ENCODE data around the gene TMEM94. TPM values are rescaled to one million over a fixed set of nuclear protein-coding genes. Genes with fewer than 3 reads are reported as not detected.

Gene TMEM94
- total RNA-seq, 1 experiment from 2014 or later, result 61.4 TPM

DNA sequence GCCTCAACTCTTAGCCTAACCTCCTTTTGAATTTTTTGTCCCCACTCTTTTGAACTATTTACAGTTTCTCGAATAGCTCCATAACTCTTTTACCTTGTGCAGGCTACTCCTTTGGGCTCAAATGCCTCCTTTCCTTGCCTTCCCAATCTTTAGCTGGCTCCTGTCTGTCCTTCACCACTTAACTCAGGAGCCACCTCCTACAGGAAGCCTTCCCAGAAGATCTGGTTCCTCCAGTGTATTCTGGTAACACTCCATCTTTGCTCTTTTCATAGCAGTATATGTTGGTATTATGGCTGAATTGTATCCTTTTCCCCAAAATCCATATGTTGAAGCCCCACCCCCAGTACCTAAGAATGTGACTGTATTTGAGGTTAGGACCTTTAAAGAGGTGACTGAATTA lies 41.9 kb upstream of the TMEM94 start:
- Mint-ChIP-seq H3K4me1 (peaks cover 6 to 7% of the 10 kb centered on the region in 2 experiments), H3K9me3 (no peaks in the 10 kb centered on the region), H3K27me3 (ENCODE audit: low read depth) (peaks cover 9% of the 10 kb centered on the region), H3K27ac (no peak overlapping the region), H3K36me3 (ENCODE audit: insufficient read depth in 1 of 3, low read depth in 3 of 3) (no peaks in the 10 kb centered on the region), H3K4me3 (no peak overlapping the region)
- Histone ChIP-seq H3K56ac (ENCODE audit: insufficient read length, low read depth, low read length) (no peak overlapping the region), H3K9me3 (ENCODE audit: control insufficient read depth, low read depth, low read length) (no peaks in the 10 kb centered on the region), H2BK20ac (ENCODE audit: low read depth, low read length, poor library complexity, severe bottlenecking) (no peak overlapping the region), H3K18ac (ENCODE audit: insufficient read length, low read depth, low read length) (no peak overlapping the region), H3K79me2 (ENCODE audit: insufficient read depth, low read length) (no peaks in the 10 kb centered on the region), H3T11ph (ENCODE audit: low read length) (no peak overlapping the region), H2BK120ac (ENCODE audit: low read depth, low read length, poor library complexity, severe bottlenecking) (no peak overlapping the region), H3K79me1 (ENCODE audit: insufficient read depth, low read depth, low read length, poor library complexity, severe bottlenecking) (no peaks in the 10 kb centered on the region), H3K27me3 (ENCODE audit: insufficient read depth, low read length) (no peaks in the 10 kb centered on the region), H2BK15ac (ENCODE audit: low read depth, low read length) (no peak overlapping the region), H3K23me2 (ENCODE audit: insufficient read length, low read depth, low read length, poor library complexity, severe bottlenecking) (no peaks in the 10 kb centered on the region), H2BK5ac (ENCODE audit: insufficient read length, low read length) (no peak overlapping the region), H3K14ac (ENCODE audit: insufficient read depth, low read length) (no peak overlapping the region), H3K9ac (ENCODE audit: extremely low read depth, insufficient read length, low read length) (no peak overlapping the region), H2AK5ac (ENCODE audit: insufficient read length, low read length) (no peak overlapping the region), H3K4me1 (ENCODE audit: insufficient read depth, low read length) (no peaks in the 10 kb centered on the region), H3K4ac (ENCODE audit: low read depth, low read length) (no peak overlapping the region), H2BK12ac (ENCODE audit: insufficient read length, low read depth, low read length) (no peak overlapping the region), H2AFZ (ENCODE audit: low read length) (no peak overlapping the region), H3K27ac (ENCODE audit: insufficient read length, low read depth, low read length) (no peak overlapping the region), H4K5ac (ENCODE audit: insufficient read length, low read depth, low read length) (no peak overlapping the region), H4K20me1 (ENCODE audit: control insufficient read depth, insufficient read depth, insufficient read length) (no peaks in the 10 kb centered on the region), H4K91ac (ENCODE audit: insufficient read length, low read depth, low read length) (no peak overlapping the region), H3K4me2 (ENCODE audit: insufficient read depth, insufficient read length, low read length) (no peak overlapping the region), H4K8ac (replicated peaks; ENCODE audit: insufficient read length, low read depth, low read length) (no peak overlapping the region), H3K23ac (ENCODE audit: insufficient read length, low read depth, low read length) (no peak overlapping the region)
- TF ChIP-seq, protein P1, sequence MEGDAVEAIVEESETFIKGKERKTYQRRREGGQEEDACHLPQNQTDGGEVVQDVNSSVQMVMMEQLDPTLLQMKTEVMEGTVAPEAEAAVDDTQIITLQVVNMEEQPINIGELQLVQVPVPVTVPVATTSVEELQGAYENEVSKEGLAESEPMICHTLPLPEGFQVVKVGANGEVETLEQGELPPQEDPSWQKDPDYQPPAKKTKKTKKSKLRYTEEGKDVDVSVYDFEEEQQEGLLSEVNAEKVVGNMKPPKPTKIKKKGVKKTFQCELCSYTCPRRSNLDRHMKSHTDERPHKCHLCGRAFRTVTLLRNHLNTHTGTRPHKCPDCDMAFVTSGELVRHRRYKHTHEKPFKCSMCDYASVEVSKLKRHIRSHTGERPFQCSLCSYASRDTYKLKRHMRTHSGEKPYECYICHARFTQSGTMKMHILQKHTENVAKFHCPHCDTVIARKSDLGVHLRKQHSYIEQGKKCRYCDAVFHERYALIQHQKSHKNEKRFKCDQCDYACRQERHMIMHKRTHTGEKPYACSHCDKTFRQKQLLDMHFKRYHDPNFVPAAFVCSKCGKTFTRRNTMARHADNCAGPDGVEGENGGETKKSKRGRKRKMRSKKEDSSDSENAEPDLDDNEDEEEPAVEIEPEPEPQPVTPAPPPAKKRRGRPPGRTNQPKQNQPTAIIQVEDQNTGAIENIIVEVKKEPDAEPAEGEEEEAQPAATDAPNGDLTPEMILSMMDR (conservative IDR thresholded peaks at IDR 0.05), result no peak
- WGBS (ENCODE audit: extremely low coverage, insufficient read length, low lambda C conversion rate), result no CpG with 5 or more reads among the region's 1 CpG
- no peak for DNase-seq
